Measurements from ENCODE around the gene IRAK1. TPM values are rescaled to one million over a fixed set of nuclear protein-coding genes. Genes with fewer than 3 reads are reported as not detected.
A peak's percentile ranks its signal among the peaks of the same experiment; 100 is the strongest.

Gene IRAK1
- total RNA-seq, 1 experiment from 2014 or later: 432 TPM

DNA sequence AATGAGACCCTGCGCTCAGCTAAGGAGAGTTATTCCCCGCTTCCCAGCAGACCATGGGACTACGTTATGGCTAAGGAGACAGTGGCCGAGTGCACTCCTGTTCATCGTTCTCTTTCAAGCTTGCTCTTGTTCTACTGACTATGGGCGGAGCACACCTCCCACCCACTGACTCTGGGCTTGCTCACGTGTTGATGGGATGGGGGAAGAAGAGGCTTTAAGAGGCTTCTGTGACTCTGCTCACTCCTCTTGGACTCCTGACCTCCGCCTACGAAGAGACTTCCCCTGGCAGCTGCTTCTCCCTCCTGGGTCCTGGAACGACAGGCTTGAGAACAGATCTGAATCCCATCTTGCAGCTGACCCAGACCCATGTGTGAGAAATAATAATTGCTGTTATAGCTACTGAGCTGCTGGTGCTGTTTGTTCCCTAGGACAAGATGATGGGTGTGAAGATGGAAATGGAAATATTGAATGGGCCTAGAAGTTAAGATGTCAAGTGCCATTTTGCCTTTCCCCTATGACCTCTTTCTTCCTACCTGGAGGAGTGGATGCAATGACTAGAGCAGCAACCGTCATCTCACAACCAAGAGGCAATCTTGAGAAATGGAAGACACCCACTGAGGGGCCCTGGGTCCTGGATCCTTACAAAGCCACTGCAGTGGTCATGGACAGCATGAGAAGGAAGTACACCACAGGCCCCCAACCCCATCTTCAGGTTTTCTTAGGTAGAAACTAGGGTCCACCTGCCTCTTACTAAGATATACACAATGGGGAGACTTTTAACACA is 38.7 kb upstream of the IRAK1 start:
- Histone ChIP-seq H3K27me3 (ENCODE audit: control insufficient read depth, insufficient read depth, low read length) (no peaks in the 10 kb centered on the region), H3K9me3 (ENCODE audit: control insufficient read depth, insufficient read depth, low read depth, low read length) (no peaks in the 10 kb centered on the region), H3K36me3 (ENCODE audit: control insufficient read depth, insufficient read depth, low read length) (no peaks in the 10 kb centered on the region), H3K4me3 (ENCODE audit: low read depth in 2 of 2, low read length in 2 of 2) (no peak overlapping the region), H3K27ac (ENCODE audit: low read length) (no peak overlapping the region), H3K4me1 (ENCODE audit: control insufficient read depth, insufficient read depth, low read length) (peaks cover 8% of the 10 kb centered on the region; the same call in 1 of the 2 replicates)
- CTCF ChIA-PET: no interaction called here
- TF ChIP-seq POLR2AphosphoS5 (IDR thresholded peaks at IDR 0.05; ENCODE audit: low read depth, low read length) (no peak), SIN3A (IDR thresholded peaks at IDR 0.05; ENCODE audit: borderline replicate concordance, insufficient read depth, low read depth, low read length) (no peak), TCF7L2 (IDR thresholded peaks at IDR 0.05; ENCODE audit: low read depth, low read length) (no peak)
- TF ChIP-seq, protein P1, sequence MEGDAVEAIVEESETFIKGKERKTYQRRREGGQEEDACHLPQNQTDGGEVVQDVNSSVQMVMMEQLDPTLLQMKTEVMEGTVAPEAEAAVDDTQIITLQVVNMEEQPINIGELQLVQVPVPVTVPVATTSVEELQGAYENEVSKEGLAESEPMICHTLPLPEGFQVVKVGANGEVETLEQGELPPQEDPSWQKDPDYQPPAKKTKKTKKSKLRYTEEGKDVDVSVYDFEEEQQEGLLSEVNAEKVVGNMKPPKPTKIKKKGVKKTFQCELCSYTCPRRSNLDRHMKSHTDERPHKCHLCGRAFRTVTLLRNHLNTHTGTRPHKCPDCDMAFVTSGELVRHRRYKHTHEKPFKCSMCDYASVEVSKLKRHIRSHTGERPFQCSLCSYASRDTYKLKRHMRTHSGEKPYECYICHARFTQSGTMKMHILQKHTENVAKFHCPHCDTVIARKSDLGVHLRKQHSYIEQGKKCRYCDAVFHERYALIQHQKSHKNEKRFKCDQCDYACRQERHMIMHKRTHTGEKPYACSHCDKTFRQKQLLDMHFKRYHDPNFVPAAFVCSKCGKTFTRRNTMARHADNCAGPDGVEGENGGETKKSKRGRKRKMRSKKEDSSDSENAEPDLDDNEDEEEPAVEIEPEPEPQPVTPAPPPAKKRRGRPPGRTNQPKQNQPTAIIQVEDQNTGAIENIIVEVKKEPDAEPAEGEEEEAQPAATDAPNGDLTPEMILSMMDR (IDR thresholded peaks at IDR 0.05): no peak
- POLR2A ChIA-PET: no interaction called here
- DNase-seq (ENCODE audit: low read depth, low spot score) (no peak), ATAC-seq (no peak)
- no TSS peak for BruUV-seq (replicated peaks)
- in situ Hi-C loops (cut with HindIII; ENCODE audit: low pct_unique_long_range_greater_than_20kb, low sequenced_read_pairs) (no loop called here), intact Hi-C loops (cut with micrococcal nuclease; ENCODE audit: unreplicated experiment) (no loop called here)

DNA sequence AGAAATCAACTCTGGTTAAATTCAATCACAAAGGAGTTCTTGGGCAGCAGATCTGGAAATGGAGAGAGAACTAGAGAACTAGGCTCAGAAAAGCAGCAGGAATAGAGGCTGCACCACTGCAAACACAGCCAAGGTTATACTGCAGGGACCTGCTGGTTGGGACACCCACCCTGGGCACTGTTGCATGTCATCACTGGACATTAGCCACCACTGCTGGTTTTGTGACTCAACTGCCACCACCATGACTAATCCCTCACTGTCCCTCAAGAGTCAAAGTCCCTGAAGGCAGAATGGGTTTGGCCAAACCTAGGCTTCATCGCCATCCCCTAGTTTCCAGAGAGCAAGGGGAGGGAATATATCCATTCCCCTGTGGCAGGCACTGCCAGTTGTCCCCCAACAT is 38.1 kb upstream of the IRAK1 start:
- TF ChIP-seq TCF7L2 (IDR thresholded peaks at IDR 0.05; ENCODE audit: low read depth, low read length) (no peak), SIN3A (IDR thresholded peaks at IDR 0.05; ENCODE audit: borderline replicate concordance, insufficient read depth, low read depth, low read length) (no peak), POLR2AphosphoS5 (IDR thresholded peaks at IDR 0.05; ENCODE audit: low read depth, low read length) (no peak)
- TF ChIP-seq, protein P1 (IDR thresholded peaks at IDR 0.05): no peak
- TF ChIP-seq, protein P2, sequence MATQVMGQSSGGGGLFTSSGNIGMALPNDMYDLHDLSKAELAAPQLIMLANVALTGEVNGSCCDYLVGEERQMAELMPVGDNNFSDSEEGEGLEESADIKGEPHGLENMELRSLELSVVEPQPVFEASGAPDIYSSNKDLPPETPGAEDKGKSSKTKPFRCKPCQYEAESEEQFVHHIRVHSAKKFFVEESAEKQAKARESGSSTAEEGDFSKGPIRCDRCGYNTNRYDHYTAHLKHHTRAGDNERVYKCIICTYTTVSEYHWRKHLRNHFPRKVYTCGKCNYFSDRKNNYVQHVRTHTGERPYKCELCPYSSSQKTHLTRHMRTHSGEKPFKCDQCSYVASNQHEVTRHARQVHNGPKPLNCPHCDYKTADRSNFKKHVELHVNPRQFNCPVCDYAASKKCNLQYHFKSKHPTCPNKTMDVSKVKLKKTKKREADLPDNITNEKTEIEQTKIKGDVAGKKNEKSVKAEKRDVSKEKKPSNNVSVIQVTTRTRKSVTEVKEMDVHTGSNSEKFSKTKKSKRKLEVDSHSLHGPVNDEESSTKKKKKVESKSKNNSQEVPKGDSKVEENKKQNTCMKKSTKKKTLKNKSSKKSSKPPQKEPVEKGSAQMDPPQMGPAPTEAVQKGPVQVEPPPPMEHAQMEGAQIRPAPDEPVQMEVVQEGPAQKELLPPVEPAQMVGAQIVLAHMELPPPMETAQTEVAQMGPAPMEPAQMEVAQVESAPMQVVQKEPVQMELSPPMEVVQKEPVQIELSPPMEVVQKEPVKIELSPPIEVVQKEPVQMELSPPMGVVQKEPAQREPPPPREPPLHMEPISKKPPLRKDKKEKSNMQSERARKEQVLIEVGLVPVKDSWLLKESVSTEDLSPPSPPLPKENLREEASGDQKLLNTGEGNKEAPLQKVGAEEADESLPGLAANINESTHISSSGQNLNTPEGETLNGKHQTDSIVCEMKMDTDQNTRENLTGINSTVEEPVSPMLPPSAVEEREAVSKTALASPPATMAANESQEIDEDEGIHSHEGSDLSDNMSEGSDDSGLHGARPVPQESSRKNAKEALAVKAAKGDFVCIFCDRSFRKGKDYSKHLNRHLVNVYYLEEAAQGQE (IDR thresholded peaks at IDR 0.05; ENCODE audit: insufficient read depth in 1 of 2, low read depth in 2 of 2, low read length in 1 of 2): no peak

More for the DNA sequence above, 38.1 kb upstream of the IRAK1 start:
- intact Hi-C loops (cut with micrococcal nuclease; ENCODE audit: unreplicated experiment): no loop called here
- Histone ChIP-seq H3K4me1 (ENCODE audit: control insufficient read depth, insufficient read depth, low read length) (peaks cover 8% of the 10 kb centered on the region; the same call in 1 of the 2 replicates), H3K27me3 (ENCODE audit: control insufficient read depth, insufficient read depth, low read length) (no peaks in the 10 kb centered on the region), H3K36me3 (ENCODE audit: control insufficient read depth, insufficient read depth, low read length) (no peaks in the 10 kb centered on the region), H3K4me3 (ENCODE audit: low read depth in 2 of 2, low read length in 2 of 2) (no peak overlapping the region), H3K27ac (ENCODE audit: low read length) (no peak overlapping the region), H3K9me3 (ENCODE audit: control insufficient read depth, insufficient read depth, low read depth, low read length) (no peaks in the 10 kb centered on the region)
- in situ Hi-C loops (cut with HindIII; ENCODE audit: low pct_unique_long_range_greater_than_20kb, low sequenced_read_pairs): no loop called here
- ChIA-PET CTCF (no interaction called here), POLR2A (no interaction called here)
- no TSS peak for BruUV-seq (replicated peaks)
- ATAC-seq (0 out of 2 replicates have a peak, but pooled peaks have one; percentile 18), DNase-seq (ENCODE audit: low read depth, low spot score) (no peak)

Measured in Panc1 (cell line).